Coronary artery (tissue), 2 donors: ENCODE results near the gene TARS1.

Source experiments
- DNase-seq: peaks from one replicate; pipeline ENCODE4 v3.0.0-alpha.2; 2017; ENCODE audit warnings: low spot score
- H3K27ac ChIP-seq, 2 donors: fragments of 200-600 bp; sonication (generic); one replicate each; pipeline ENCODE4 v1.5.1; 2016 to 2019
- H3K4me3 ChIP-seq: fragments of 200-600 bp; sonication (generic); 2 replicates; pipeline ENCODE4 v1.5.1; 2016; ENCODE audit warnings: mild to moderate bottlenecking, moderate library complexity
- CTCF ChIP-seq: fragments of 200-600 bp; sonication (generic); IDR thresholded peaks from one replicate; pipeline ENCODE4 v1.5.1; 2019; ENCODE audit warnings: antibody characterized with exemption

Gene TARS1

GRCh38 chr5:33448118-33448517 is 7.4 kb downstream of the TARS1 start:
- Histone ChIP-seq H3K27ac (no peak overlapping the region), H3K4me3 (no peak overlapping the region)
- no peak for DNase-seq
- no peak for TF ChIP-seq CTCF

- H3K27ac ChIP-seq: no peak overlapping the region
- TF ChIP-seq CTCF: no peak
- H3K4me3 ChIP-seq: no peak overlapping the region
- DNase-seq: no peak
Measured at GRCh38 chr5:33457126-33457525, 16.4 kb downstream of the TARS1 start.

GRCh38 chr5:33457817-33458216 is 17.1 kb downstream of the TARS1 start:
- no peak overlapping the region for H3K27ac ChIP-seq
- no peak for TF ChIP-seq CTCF
- no peak for DNase-seq
- no peak overlapping the region for H3K4me3 ChIP-seq

GRCh38 chr5:33460210-33460609 is 19.4 kb downstream of the TARS1 start:
- no peak for TF ChIP-seq CTCF
- no peak overlapping the region for H3K27ac ChIP-seq
- H3K4me3 ChIP-seq: no peak overlapping the region
- no peak for DNase-seq

GRCh38 chr5:33462456-33462855 is 21.7 kb downstream of the TARS1 start:
- H3K27ac ChIP-seq: no peak overlapping the region
- no peak for TF ChIP-seq CTCF
- no peak for DNase-seq
- no peak overlapping the region for H3K4me3 ChIP-seq

- DNase-seq: no peak
- Histone ChIP-seq H3K4me3 (no peak overlapping the region), H3K27ac (no peak overlapping the region)
- no peak for TF ChIP-seq CTCF
Measured at GRCh38 chr5:33465120-33465519, 24.4 kb downstream of the TARS1 start.

- Histone ChIP-seq H3K4me3 (no peak overlapping the region), H3K27ac (no peak overlapping the region)
- no peak for DNase-seq
- no peak for TF ChIP-seq CTCF
Measured at GRCh38 chr5:33468775-33469435, 28.1 kb downstream of the TARS1 start.
